HepG2 (cell line): ENCODE measurements around the gene SLCO1C1. TPM values are rescaled to one million over a fixed set of nuclear protein-coding genes. Genes with fewer than 3 reads are reported as not detected.

ENCODE experiments used
- ATAC-seq: fragments of 200-7000 bp; cut with Tn5 transposase; 3 replicates; pipeline ENCODE4 v1.9.1; 2020; ENCODE audit warnings: mild to moderate bottlenecking, moderate library complexity
- BruUV-seq: library from RNA; stranded (reverse); fragments of 400-500 nt; replicated peaks from 2 replicates; lab custom pipeline; 2021; lab: Mats Ljungman, UMichigan
- CTCF ChIA-PET: fragments of 300-600 bp; formaldehyde crosslinking; extraction: SDS; loops from one replicate; lab custom pipeline; 2021; ENCODE audit warnings: low total read pairs, inconsistent platforms, low intra/inter-chr PET ratio; lab: Yijun Ruan, JAX
- POLR2A ChIA-PET: fragments of 350-600 bp; sonication (Branson Sonifier 250); formaldehyde crosslinking; loops from one replicate; lab custom pipeline; 2020; ENCODE audit warnings: antibody characterized with exemption, inconsistent platforms; lab: Yijun Ruan, JAX
- DNase-seq: peaks from one replicate; pipeline ENCODE4 v3.0.0-alpha.2; 2015; ENCODE audit warnings: low spot score
- FAIRE-seq: peaks from 3 replicates; lab custom pipeline; 2011; peaks lifted over from hg19 to GRCh38; lab: Jason Lieb, UNC
- H2AFZ ChIP-seq: one replicate; pipeline ENCODE4 v1.6.1; 2011; ENCODE audit warnings: low read length, inconsistent platforms
- H3K27ac ChIP-seq: fragments of 300-600 bp; 3 replicates; pipeline ENCODE4 v1.8.0; 2011; ENCODE audit warnings: mixed run types, mild to moderate bottlenecking, mixed read lengths, low read length, inconsistent platforms; ENCODE audit not compliant: insufficient read depth; ENCODE audit errors: extremely low read length
- H3K27me3 ChIP-seq, 2 experiments: fragments of 200-600 bp in 1 of 2; 2 replicates in 1 of 2; 3 replicates in 1 of 2; pipeline versions ENCODE4 v1.6.0 to v1.8.0; 2011; ENCODE audit warnings: low read length in 2 of 2, mild to moderate bottlenecking in 2 of 2, moderate library complexity in 2 of 2, inconsistent platforms in 1 of 2; ENCODE audit not compliant: insufficient read depth in 2 of 2, control insufficient read depth in 1 of 2
- H3K36me3 ChIP-seq, 2 experiments: fragments of 200-600 bp in 1 of 2; replicated peaks in 1 of 2; 2 replicates in 1 of 2; 3 replicates in 1 of 2; pipeline versions ENCODE4 v1.5.1 to v1.8.0; 2011; ENCODE audit warnings: low read length in 2 of 2, inconsistent platforms in 1 of 2; ENCODE audit not compliant: insufficient read depth in 2 of 2, control insufficient read depth in 1 of 2
- H3K4me1 ChIP-seq: 2 replicates; pipeline ENCODE4 v1.5.1; 2012; ENCODE audit warnings: low read length, inconsistent platforms; ENCODE audit not compliant: insufficient read depth
- H3K4me2 ChIP-seq: 2 replicates; pipeline ENCODE4 v1.6.0; 2011; ENCODE audit warnings: low read depth, low read length, inconsistent platforms
- H3K4me3 ChIP-seq, 3 experiments: fragments of 200-600 bp in 1 of 3; sonication (generic), shearing (Covaris generic) in 1 of 3; replicated peaks in 1 of 3; 2 replicates each; pipeline ENCODE4 v1.5.1; 2011 to 2016; ENCODE audit warnings: low read length in 3 of 3, inconsistent platforms in 2 of 3, low read depth in 2 of 3, mild to moderate bottlenecking in 2 of 3, control low read depth in 1 of 3, mixed read lengths in 1 of 3; ENCODE audit not compliant: insufficient read depth in 1 of 3
- H3K79me2 ChIP-seq: one replicate; pipeline ENCODE4 v1.6.1; 2011; ENCODE audit warnings: low read length, inconsistent platforms; ENCODE audit not compliant: insufficient read depth
- H3K9ac ChIP-seq: 2 replicates; pipeline ENCODE4 v1.6.0; 2011; ENCODE audit warnings: mild to moderate bottlenecking, low read depth, low read length, inconsistent platforms; ENCODE audit not compliant: insufficient read depth
- H3K9me3 ChIP-seq: 2 replicates; pipeline ENCODE4 v1.5.1; 2012; ENCODE audit warnings: mild to moderate bottlenecking, low read length
- H4K20me1 ChIP-seq: 2 replicates; pipeline ENCODE4 v1.6.0; 2011; ENCODE audit warnings: inconsistent platforms, mild to moderate bottlenecking, low read length, moderate library complexity; ENCODE audit not compliant: insufficient read depth
- KDM2A ChIP-seq: sonication (generic); formaldehyde crosslinking; IDR thresholded peaks from 2 replicates; pipeline ENCODE4 v1.4.0; 2020; ENCODE audit warnings: low read depth, missing genetic modification reagents, borderline replicate concordance
- MAFF ChIP-seq: IDR thresholded peaks from 2 replicates; pipeline ENCODE4 v1.6.1; 2011; ENCODE audit warnings: low read depth, low read length, improper control_type of control experiment
- MAFK ChIP-seq, 2 experiments: IDR thresholded peaks in 1 of 2; conservative IDR thresholded peaks in 1 of 2; 2 replicates each; pipeline ENCODE4 v1.6.1; 2011; ENCODE audit warnings: improper control_type of control experiment in 2 of 2, low read length in 2 of 2
- STAT5B ChIP-seq: sonication (generic); formaldehyde crosslinking; IDR thresholded peaks from 2 replicates; pipeline ENCODE4 v1.4.0; 2020; ENCODE audit warnings: missing genetic modification reagents
- ZBTB20 ChIP-seq: sonication (generic); formaldehyde crosslinking; IDR thresholded peaks from 2 replicates; pipeline ENCODE4 v1.8.1; 2023; ENCODE audit warnings: missing genetic modification reagents, low read depth, mild to moderate bottlenecking, borderline replicate concordance
- ZNF781 ChIP-seq: sonication (generic); formaldehyde crosslinking; IDR thresholded peaks from 2 replicates; pipeline ENCODE4 v1.5.1; 2020; ENCODE audit warnings: borderline replicate concordance, mild to moderate bottlenecking, missing genetic modification reagents; ENCODE audit errors: not compliant biosample characterization
- WGBS: methylation state at CpG from one replicate; pipeline ENCODE4 v1.1.6; 2017; ENCODE audit warnings: low lambda C conversion rate; 5-methylcytosine and 5-hydroxymethylcytosine counted together
- in situ Hi-C: cut with HindIII; loops from 2 replicates; pipeline ENCODE4 v1.10.0; 2017; ENCODE audit warnings: low pct_unique_long_range_greater_than_20kb; ENCODE audit not compliant: extremely low pct_ligation_motif_present
- intact Hi-C: fragments of 100-400 bp; cut with micrococcal nuclease; formaldehyde crosslinking; loops from one replicate; pipeline ENCODE4 v1.10.0; 2022; ENCODE audit not compliant: unreplicated experiment
- polyA plus RNA-seq, 8 experiments: library from polyadenylated mRNA; depleted of rRNA in 3 of 8; stranded (reverse) in 7 of 8; unstranded in 1 of 8; fragments of >200 nt; fragmentation: Illumina TruSeq in 4 of 8; extraction: Trizol in 4 of 8; gene quantifications; 2 replicates each; pipeline versions ENCODE4 v1.2.1 to v1.2.3, GENCODE V29; 2011 to 2016; ENCODE audit warnings: low read depth in 4 of 8, missing spikeins in 1 of 8, mixed read lengths in 1 of 8; ENCODE audit not compliant: insufficient read depth in 1 of 8
- total RNA-seq, 5 experiments: library from RNA; depleted of rRNA; stranded (reverse); fragments of >200 nt; fragmentation: Illumina TruSeq; extraction: Trizol; gene quantifications; 2 replicates each; pipeline ENCODE4 v1.2.3, GENCODE V29; 2016; ENCODE audit warnings: low read depth in 1 of 5
- TF ChIP-seq, protein P1 (sequence below): sonication (generic); formaldehyde crosslinking; conservative IDR thresholded peaks from 2 replicates; pipeline ENCODE4 v1.8.0; 2022; ENCODE audit warnings: missing genetic modification reagents
- TF ChIP-seq, protein P2 (sequence below): sonication (generic); formaldehyde crosslinking; IDR thresholded peaks from 2 replicates; pipeline ENCODE4 v1.8.0; 2022; ENCODE audit warnings: mild to moderate bottlenecking, missing genetic modification reagents; ENCODE audit not compliant: insufficient replicate concordance
- TF ChIP-seq, protein P3 (sequence below): sonication (generic); formaldehyde crosslinking; IDR thresholded peaks from 2 replicates; pipeline ENCODE4 v1.5.0; 2020; ENCODE audit warnings: missing genetic modification reagents

The SLCO1C1 gene
- total and polyA plus RNA-seq, 2 of the 13 experiments (the other 11 are each of a cell fraction or from before 2014, with no cell fraction given): not detected

DNA sequence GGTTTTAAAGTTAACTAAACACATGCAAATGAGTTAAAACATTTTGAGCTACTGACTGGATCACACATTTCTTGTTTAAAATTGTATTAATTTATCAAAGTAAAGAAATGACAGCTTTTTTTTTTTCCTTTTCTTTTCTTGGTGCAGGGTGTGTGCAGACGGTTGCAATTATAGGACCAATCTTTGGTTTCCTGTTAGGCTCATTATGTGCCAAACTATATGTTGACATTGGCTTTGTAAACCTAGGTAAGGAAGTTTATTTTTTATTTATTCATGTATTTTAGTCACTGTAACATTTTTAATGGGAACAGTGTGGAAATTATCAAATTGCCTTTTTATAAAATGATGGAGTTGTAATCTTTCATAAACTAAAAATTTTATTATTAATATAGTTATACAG lies 21.9 kb downstream of the SLCO1C1 start (continued):
- TF ChIP-seq, protein P1, sequence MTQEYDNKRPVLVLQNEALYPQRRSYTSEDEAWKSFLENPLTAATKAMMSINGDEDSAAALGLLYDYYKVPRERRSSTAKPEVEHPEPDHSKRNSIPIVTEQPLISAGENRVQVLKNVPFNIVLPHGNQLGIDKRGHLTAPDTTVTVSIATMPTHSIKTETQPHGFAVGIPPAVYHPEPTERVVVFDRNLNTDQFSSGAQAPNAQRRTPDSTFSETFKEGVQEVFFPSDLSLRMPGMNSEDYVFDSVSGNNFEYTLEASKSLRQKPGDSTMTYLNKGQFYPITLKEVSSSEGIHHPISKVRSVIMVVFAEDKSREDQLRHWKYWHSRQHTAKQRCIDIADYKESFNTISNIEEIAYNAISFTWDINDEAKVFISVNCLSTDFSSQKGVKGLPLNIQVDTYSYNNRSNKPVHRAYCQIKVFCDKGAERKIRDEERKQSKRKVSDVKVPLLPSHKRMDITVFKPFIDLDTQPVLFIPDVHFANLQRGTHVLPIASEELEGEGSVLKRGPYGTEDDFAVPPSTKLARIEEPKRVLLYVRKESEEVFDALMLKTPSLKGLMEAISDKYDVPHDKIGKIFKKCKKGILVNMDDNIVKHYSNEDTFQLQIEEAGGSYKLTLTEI (CRISPR knock-in tag): no peak
- no peak for TF ChIP-seq ZBTB20 (CRISPR knock-in tag)
- TF ChIP-seq ZNF781: no peak
- TF ChIP-seq, protein P2, sequence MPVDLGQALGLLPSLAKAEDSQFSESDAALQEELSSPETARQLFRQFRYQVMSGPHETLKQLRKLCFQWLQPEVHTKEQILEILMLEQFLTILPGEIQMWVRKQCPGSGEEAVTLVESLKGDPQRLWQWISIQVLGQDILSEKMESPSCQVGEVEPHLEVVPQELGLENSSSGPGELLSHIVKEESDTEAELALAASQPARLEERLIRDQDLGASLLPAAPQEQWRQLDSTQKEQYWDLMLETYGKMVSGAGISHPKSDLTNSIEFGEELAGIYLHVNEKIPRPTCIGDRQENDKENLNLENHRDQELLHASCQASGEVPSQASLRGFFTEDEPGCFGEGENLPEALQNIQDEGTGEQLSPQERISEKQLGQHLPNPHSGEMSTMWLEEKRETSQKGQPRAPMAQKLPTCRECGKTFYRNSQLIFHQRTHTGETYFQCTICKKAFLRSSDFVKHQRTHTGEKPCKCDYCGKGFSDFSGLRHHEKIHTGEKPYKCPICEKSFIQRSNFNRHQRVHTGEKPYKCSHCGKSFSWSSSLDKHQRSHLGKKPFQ: no peak

DNA sequence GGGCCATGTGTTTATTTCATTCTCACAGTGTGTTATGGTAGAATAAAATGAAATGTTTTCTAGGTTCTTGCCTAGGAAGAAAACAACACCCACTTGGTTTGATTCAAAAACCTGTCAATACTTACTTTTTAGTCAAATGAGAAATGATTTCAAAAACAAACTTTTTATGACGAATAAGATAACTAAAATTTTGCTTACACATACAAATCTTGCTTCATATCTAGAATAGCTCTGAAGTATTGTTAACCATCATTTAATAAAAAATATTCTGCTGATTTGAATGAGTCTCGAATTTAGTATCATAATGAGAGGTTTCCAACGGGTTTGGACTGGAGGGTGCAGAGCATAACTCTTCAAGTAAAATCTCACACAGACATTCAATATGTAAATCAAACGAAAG lies 23.2 kb downstream of the SLCO1C1 start:
- ChIA-PET CTCF (no interaction called here), POLR2A (no interaction called here)
- Histone ChIP-seq H3K9ac (no peak overlapping the region), H3K4me1 (no peaks in the 10 kb centered on the region), H3K9me3 (no peaks in the 10 kb centered on the region), H3K79me2 (no peaks in the 10 kb centered on the region), H2AFZ (no peak overlapping the region), H3K27ac (no peak overlapping the region), H4K20me1 (no peaks in the 10 kb centered on the region), H3K4me2 (no peak overlapping the region), H3K4me3 (no peak overlapping the region), H3K27me3 (no peaks in the 10 kb centered on the region), H3K36me3 (no peaks in the 10 kb centered on the region)
- in situ Hi-C loops: no loop called here
- ATAC-seq (no peak), FAIRE-seq (no peak), DNase-seq (no peak)
- intact Hi-C loops: no loop called here
- TF ChIP-seq STAT5B: no peak
- TF ChIP-seq MAFK (conservative IDR thresholded peaks at IDR 0.05 in 1 of 2, IDR thresholded peaks at IDR 0.05 in 1 of 2; ENCODE audit: low read length in 2 of 2): peak; percentile 39 to 78; a peak in 3 of 4 replicates
- TF ChIP-seq, protein P3, sequence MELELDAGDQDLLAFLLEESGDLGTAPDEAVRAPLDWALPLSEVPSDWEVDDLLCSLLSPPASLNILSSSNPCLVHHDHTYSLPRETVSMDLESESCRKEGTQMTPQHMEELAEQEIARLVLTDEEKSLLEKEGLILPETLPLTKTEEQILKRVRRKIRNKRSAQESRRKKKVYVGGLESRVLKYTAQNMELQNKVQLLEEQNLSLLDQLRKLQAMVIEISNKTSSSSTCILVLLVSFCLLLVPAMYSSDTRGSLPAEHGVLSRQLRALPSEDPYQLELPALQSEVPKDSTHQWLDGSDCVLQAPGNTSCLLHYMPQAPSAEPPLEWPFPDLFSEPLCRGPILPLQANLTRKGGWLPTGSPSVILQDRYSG (CRISPR knock-in tag): no peak
- TF ChIP-seq MAFF: peak; percentile 58; the same call in 1 of the 2 replicates
- no peak for TF ChIP-seq KDM2A
- no TSS peak for BruUV-seq
- 8% methylated on average over 4 of the region's 4 CpGs for WGBS
